ENCODE results near the gene ICE2.

GRCh38 chr15:60408463-60408981, 70.4 kb downstream of the ICE2 start:
- TF ChIP-seq EZH2 (IDR thresholded peaks at IDR 0.05; ENCODE audit: borderline replicate concordance, low read length) = no peak
- TF ChIP-seq CTCF (conservative IDR thresholded peaks at IDR 0.05 in 1 of 2, IDR thresholded peaks at IDR 0.05 in 1 of 2; ENCODE audit: extremely low read depth in 1 of 2, insufficient read depth in 1 of 2, low read depth in 1 of 2, low read length in 2 of 2) = no peak

All from mammary epithelial cell (primary cell).